Measurements from ENCODE around the gene SURF4.
A peak's percentile ranks its signal among the peaks of the same experiment; 100 is the strongest.

Gene SURF4

GRCh38 chr9:133346021-133346785 lies 29.7 kb downstream of the SURF4 start:
- Histone ChIP-seq H3K9me3 (ENCODE audit: control insufficient read depth in 1 of 2, low read length in 2 of 2) (no peaks in the 10 kb centered on the region), H3K4me1 (ENCODE audit: control insufficient read depth in 1 of 2, insufficient read depth in 2 of 2, low read length in 2 of 2) (peaks cover 25 to 31% of the 10 kb centered on the region in 2 donors), H3K27ac (ENCODE audit: low read depth, low read length) (no peak overlapping the region), H3K4me3 (ENCODE audit: low read depth in 1 of 2, low read length in 2 of 2) (peak overlapping the region; percentile 98 to 99), H3K36me3 (ENCODE audit: control insufficient read depth in 1 of 2, insufficient read depth in 2 of 2, low read length in 2 of 2) (peaks cover 32 to 71% of the 10 kb centered on the region in 2 donors), H3K9ac (ENCODE audit: low read depth in 1 of 2, low read length in 2 of 2) (peak overlapping the region; percentile 57 to 61), H3K27me3 (ENCODE audit: control insufficient read depth in 1 of 2, insufficient read depth in 2 of 2, low read length in 2 of 2) (no peaks in the 10 kb centered on the region)

DNA sequence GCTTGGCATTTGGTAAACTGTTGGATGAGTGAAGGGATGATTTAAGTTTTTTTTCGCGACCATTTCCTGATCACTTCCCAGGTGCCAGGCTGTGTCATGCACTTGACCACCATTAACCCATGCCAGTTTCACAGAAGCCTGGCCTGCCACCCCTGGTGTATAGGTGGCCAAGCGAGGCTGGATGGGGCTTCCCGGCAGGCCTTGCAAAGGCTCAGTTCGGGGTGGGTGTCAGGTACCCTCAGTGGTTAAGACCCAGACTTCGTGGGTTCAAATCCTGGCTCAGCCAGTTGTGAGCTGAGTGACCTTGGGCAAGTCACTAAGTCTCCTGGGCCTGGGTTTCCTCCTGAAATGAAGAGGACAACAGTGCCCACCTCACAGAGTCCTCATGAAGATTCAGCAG lies 30.3 kb downstream of the SURF4 start:
- Histone ChIP-seq H3K9me3 (ENCODE audit: control insufficient read depth in 1 of 2, low read length in 2 of 2) (no peaks in the 10 kb centered on the region), H3K4me1 (ENCODE audit: control insufficient read depth in 1 of 2, insufficient read depth in 2 of 2, low read length in 2 of 2) (peaks cover 25 to 34% of the 10 kb centered on the region in 2 donors), H3K9ac (ENCODE audit: low read depth in 1 of 2, low read length in 2 of 2) (no peak overlapping the region), H3K4me3 (ENCODE audit: low read depth in 1 of 2, low read length in 2 of 2) (no peak overlapping the region), H3K27ac (ENCODE audit: low read depth, low read length) (no peak overlapping the region), H3K36me3 (ENCODE audit: control insufficient read depth in 1 of 2, insufficient read depth in 2 of 2, low read length in 2 of 2) (peaks cover 27 to 71% of the 10 kb centered on the region in 2 donors), H3K27me3 (ENCODE audit: control insufficient read depth in 1 of 2, insufficient read depth in 2 of 2, low read length in 2 of 2) (no peaks in the 10 kb centered on the region)

DNA sequence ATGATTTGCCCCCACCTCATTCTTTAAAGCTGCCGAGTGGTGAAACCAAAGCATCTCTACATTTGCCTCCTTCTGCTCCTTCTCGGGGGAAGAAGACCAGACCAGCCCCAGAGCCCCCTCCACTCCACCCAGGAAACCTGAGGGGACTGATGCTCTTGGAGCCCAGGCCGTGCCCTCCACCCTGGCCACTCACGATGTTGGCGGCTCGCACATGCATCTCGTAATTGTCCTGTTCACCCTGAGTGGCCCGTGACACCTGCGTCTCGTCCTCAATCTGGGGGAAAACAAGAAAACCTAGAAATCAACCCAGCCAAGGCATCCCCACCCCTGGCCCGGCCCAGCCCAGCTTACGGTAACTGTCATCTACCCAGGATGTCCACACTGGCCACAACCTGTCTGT lies 30.9 kb downstream of the SURF4 start:
- Histone ChIP-seq H3K4me3 (ENCODE audit: low read depth in 1 of 2, low read length in 2 of 2) (no peak overlapping the region), H3K9ac (ENCODE audit: low read depth in 1 of 2, low read length in 2 of 2) (no peak overlapping the region), H3K9me3 (ENCODE audit: control insufficient read depth in 1 of 2, low read length in 2 of 2) (no peaks in the 10 kb centered on the region), H3K27ac (ENCODE audit: low read depth, low read length) (no peak overlapping the region), H3K4me1 (ENCODE audit: control insufficient read depth in 1 of 2, insufficient read depth in 2 of 2, low read length in 2 of 2) (peaks cover 24 to 38% of the 10 kb centered on the region in 2 donors), H3K36me3 (ENCODE audit: control insufficient read depth in 1 of 2, insufficient read depth in 2 of 2, low read length in 2 of 2) (peaks cover 23 to 71% of the 10 kb centered on the region in 2 donors), H3K27me3 (ENCODE audit: control insufficient read depth in 1 of 2, insufficient read depth in 2 of 2, low read length in 2 of 2) (no peaks in the 10 kb centered on the region)

GRCh38 chr9:133344071-133344470 lies 31.8 kb downstream of the SURF4 start:
- Histone ChIP-seq H3K9me3 (ENCODE audit: control insufficient read depth in 1 of 2, low read length in 2 of 2) (no peaks in the 10 kb centered on the region), H3K27ac (ENCODE audit: low read depth, low read length) (no peak overlapping the region), H3K4me3 (ENCODE audit: low read depth in 1 of 2, low read length in 2 of 2) (no peak overlapping the region), H3K36me3 (ENCODE audit: control insufficient read depth in 1 of 2, insufficient read depth in 2 of 2, low read length in 2 of 2) (peaks cover 27 to 70% of the 10 kb centered on the region in 2 donors), H3K4me1 (ENCODE audit: control insufficient read depth in 1 of 2, insufficient read depth in 2 of 2, low read length in 2 of 2) (peaks cover 14 to 38% of the 10 kb centered on the region in 2 donors), H3K27me3 (ENCODE audit: control insufficient read depth in 1 of 2, insufficient read depth in 2 of 2, low read length in 2 of 2) (no peaks in the 10 kb centered on the region), H3K9ac (ENCODE audit: low read depth in 1 of 2, low read length in 2 of 2) (no peak overlapping the region)

DNA sequence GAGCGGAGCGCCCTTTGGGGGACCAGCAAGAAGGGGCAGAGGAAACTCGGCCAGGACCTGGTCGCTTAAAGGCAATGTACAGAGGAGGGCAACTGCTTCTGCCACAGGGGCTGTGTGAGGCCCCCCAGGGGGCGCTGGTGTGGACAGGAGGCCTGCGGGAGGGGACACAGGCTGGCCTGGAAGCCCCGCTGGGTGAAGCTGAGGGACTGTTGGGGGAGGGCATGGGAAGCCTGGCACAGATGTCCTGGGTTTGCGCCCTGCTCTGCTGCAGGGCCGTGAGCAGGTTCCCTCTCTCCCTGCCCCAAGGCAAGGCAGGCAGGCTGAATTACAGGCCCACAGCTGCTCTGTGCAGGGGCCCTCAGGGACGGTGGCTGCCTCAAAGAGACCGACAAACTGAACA lies 33.3 kb downstream of the SURF4 start:
- Histone ChIP-seq H3K4me3 (ENCODE audit: low read depth in 1 of 2, low read length in 2 of 2) (no peak overlapping the region), H3K9ac (ENCODE audit: low read depth in 1 of 2, low read length in 2 of 2) (no peak overlapping the region), H3K36me3 (ENCODE audit: control insufficient read depth in 1 of 2, insufficient read depth in 2 of 2, low read length in 2 of 2) (peaks cover 27 to 72% of the 10 kb centered on the region in 2 donors), H3K27me3 (ENCODE audit: control insufficient read depth in 1 of 2, insufficient read depth in 2 of 2, low read length in 2 of 2) (no peaks in the 10 kb centered on the region), H3K4me1 (ENCODE audit: control insufficient read depth in 1 of 2, insufficient read depth in 2 of 2, low read length in 2 of 2) (peaks cover 13 to 33% of the 10 kb centered on the region in 2 donors), H3K27ac (ENCODE audit: low read depth, low read length) (no peak overlapping the region), H3K9me3 (ENCODE audit: control insufficient read depth in 1 of 2, low read length in 2 of 2) (no peaks in the 10 kb centered on the region)

DNA sequence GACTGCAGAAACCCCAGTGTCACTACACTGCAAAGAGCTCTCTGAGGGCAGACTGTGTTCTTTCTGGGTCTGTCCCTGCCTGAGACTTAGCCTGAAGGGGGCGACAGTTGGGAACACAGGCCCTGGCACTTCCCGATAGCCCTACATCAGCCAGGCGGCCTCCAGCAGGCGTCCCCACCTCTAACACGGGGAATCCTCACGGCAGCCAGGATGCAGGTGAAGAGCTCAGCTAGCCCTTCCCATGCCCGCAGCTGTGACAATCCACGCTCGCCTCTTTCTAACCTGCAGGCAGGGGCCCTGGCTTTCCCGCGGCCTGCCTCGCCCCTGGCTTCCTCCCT lies 33.8 kb downstream of the SURF4 start:
- H3K27ac ChIP-seq (ENCODE audit: low read depth, low read length) = no peak overlapping the region
- H3K36me3 ChIP-seq (ENCODE audit: control insufficient read depth in 1 of 2, insufficient read depth in 2 of 2, low read length in 2 of 2) = peaks cover 27 to 72% of the 10 kb centered on the region in 2 donors
- no peaks in the 10 kb centered on the region for H3K9me3 ChIP-seq (ENCODE audit: control insufficient read depth in 1 of 2, low read length in 2 of 2)
- no peaks in the 10 kb centered on the region for H3K27me3 ChIP-seq (ENCODE audit: control insufficient read depth in 1 of 2, insufficient read depth in 2 of 2, low read length in 2 of 2)
- H3K4me1 ChIP-seq (ENCODE audit: control insufficient read depth in 1 of 2, insufficient read depth in 2 of 2, low read length in 2 of 2) = peaks cover 13 to 32% of the 10 kb centered on the region in 2 donors
- H3K4me3 ChIP-seq (ENCODE audit: low read depth in 1 of 2, low read length in 2 of 2) = no peak overlapping the region
- H3K9ac ChIP-seq (ENCODE audit: low read depth in 1 of 2, low read length in 2 of 2) = no peak overlapping the region

DNA sequence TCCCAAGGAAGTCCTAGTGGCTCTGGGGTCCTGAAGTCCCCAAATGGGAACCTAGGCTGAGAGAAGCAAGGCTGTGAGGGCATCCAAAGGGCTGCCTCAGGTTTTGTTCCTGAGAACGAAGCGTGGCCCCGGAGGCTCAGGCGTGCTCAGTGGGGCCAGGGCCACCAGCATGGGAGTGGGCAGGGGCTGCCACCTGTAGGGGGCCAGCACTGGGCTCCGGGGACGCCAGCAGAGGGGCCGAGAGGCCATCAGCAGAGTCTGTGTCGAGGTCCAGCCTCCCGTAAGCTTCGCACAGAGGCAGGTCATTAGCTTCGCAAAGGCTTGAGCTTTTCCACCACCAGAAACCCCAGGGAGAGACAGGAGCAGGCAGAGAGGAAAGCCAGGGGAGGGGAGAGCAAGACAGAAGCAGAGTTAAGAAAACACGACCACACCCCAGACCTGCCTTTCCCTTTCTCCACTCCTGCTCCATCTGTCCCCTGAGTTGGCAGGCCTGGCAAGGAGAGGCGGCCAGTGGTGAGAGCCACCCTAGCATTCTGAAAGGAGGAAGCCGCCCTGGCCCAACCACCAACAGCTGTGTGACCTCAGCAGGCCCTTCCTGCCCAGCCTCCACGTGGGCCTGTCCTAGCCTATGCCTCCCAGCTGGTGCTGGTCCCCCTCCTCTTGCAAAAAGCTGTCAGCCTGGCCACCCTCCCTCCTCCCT lies 34.3 kb downstream of the SURF4 start:
- H3K27ac ChIP-seq (ENCODE audit: low read depth, low read length) = no peak overlapping the region
- no peaks in the 10 kb centered on the region for H3K27me3 ChIP-seq (ENCODE audit: control insufficient read depth in 1 of 2, insufficient read depth in 2 of 2, low read length in 2 of 2)
- H3K36me3 ChIP-seq (ENCODE audit: control insufficient read depth in 1 of 2, insufficient read depth in 2 of 2, low read length in 2 of 2) = peaks cover 27 to 72% of the 10 kb centered on the region in 2 donors
- H3K4me1 ChIP-seq (ENCODE audit: control insufficient read depth in 1 of 2, insufficient read depth in 2 of 2, low read length in 2 of 2) = peaks cover 10 to 29% of the 10 kb centered on the region in 2 donors
- no peaks in the 10 kb centered on the region for H3K9me3 ChIP-seq (ENCODE audit: control insufficient read depth in 1 of 2, low read length in 2 of 2)
- no peak overlapping the region for H3K9ac ChIP-seq (ENCODE audit: low read depth in 1 of 2, low read length in 2 of 2)
- H3K4me3 ChIP-seq (ENCODE audit: low read depth in 1 of 2, low read length in 2 of 2) = no peak overlapping the region

DNA sequence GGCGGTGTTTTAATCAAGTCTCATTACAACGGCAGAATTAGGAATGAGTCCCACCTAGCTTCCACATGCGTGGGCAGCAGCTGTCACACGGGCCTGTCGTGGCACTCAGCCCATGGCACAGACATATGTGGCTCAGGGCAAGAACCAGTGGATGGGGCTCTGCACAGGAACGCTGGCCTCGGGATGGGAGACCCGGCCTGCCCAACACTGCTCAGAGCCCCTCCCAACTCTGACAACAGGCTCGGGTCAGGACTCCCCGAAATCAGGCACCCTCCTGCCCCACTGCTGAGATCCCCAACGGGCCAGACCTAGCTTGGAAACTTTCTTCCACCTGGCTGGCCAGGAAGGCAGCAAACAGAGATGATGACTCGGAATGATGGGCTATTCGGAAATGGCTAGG lies 34.9 kb downstream of the SURF4 start:
- peaks cover 7 to 27% of the 10 kb centered on the region in 2 donors for H3K4me1 ChIP-seq (ENCODE audit: control insufficient read depth in 1 of 2, insufficient read depth in 2 of 2, low read length in 2 of 2)
- no peak overlapping the region for H3K4me3 ChIP-seq (ENCODE audit: low read depth in 1 of 2, low read length in 2 of 2)
- no peak overlapping the region for H3K27ac ChIP-seq (ENCODE audit: low read depth, low read length)
- H3K27me3 ChIP-seq (ENCODE audit: control insufficient read depth in 1 of 2, insufficient read depth in 2 of 2, low read length in 2 of 2) = no peaks in the 10 kb centered on the region
- no peaks in the 10 kb centered on the region for H3K9me3 ChIP-seq (ENCODE audit: control insufficient read depth in 1 of 2, low read length in 2 of 2)
- H3K9ac ChIP-seq (ENCODE audit: low read depth in 1 of 2, low read length in 2 of 2) = no peak overlapping the region
- H3K36me3 ChIP-seq (ENCODE audit: control insufficient read depth in 1 of 2, insufficient read depth in 2 of 2, low read length in 2 of 2) = peaks cover 27 to 70% of the 10 kb centered on the region in 2 donors

GRCh38 chr9:133340256-133340655 lies 35.6 kb downstream of the SURF4 start:
- H3K4me3 ChIP-seq (ENCODE audit: low read depth in 1 of 2, low read length in 2 of 2) = peak overlapping the region in 1 of 2 donors; percentile 10
- H3K27ac ChIP-seq (ENCODE audit: low read depth, low read length) = no peak overlapping the region
- peaks cover 27 to 63% of the 10 kb centered on the region in 2 donors for H3K36me3 ChIP-seq (ENCODE audit: control insufficient read depth in 1 of 2, insufficient read depth in 2 of 2, low read length in 2 of 2)
- H3K27me3 ChIP-seq (ENCODE audit: control insufficient read depth in 1 of 2, insufficient read depth in 2 of 2, low read length in 2 of 2) = no peaks in the 10 kb centered on the region
- H3K9ac ChIP-seq (ENCODE audit: low read depth in 1 of 2, low read length in 2 of 2) = no peak overlapping the region
- no peaks in the 10 kb centered on the region for H3K9me3 ChIP-seq (ENCODE audit: control insufficient read depth in 1 of 2, low read length in 2 of 2)
- H3K4me1 ChIP-seq (ENCODE audit: control insufficient read depth in 1 of 2, insufficient read depth in 2 of 2, low read length in 2 of 2) = peaks cover 5 to 27% of the 10 kb centered on the region in 2 donors

- Histone ChIP-seq H3K27me3 (ENCODE audit: control insufficient read depth in 1 of 2, insufficient read depth in 2 of 2, low read length in 2 of 2) (no peaks in the 10 kb centered on the region), H3K9ac (ENCODE audit: low read depth in 1 of 2, low read length in 2 of 2) (no peak overlapping the region), H3K4me3 (ENCODE audit: low read depth in 1 of 2, low read length in 2 of 2) (no peak overlapping the region), H3K36me3 (ENCODE audit: control insufficient read depth in 1 of 2, insufficient read depth in 2 of 2, low read length in 2 of 2) (peaks cover 24 to 59% of the 10 kb centered on the region in 2 donors), H3K27ac (ENCODE audit: low read depth, low read length) (no peak overlapping the region), H3K9me3 (ENCODE audit: control insufficient read depth in 1 of 2, low read length in 2 of 2) (no peaks in the 10 kb centered on the region), H3K4me1 (ENCODE audit: control insufficient read depth in 1 of 2, insufficient read depth in 2 of 2, low read length in 2 of 2) (peaks cover 11 to 33% of the 10 kb centered on the region in 2 donors)
These were observed 36.2 kb downstream of the SURF4 start for GRCh38 chr9:133339641-133340040.
